Sigmoid colon (tissue), 3 donors: ENCODE data around the gene TNFSF18.

Experiments
- CTCF ChIP-seq, 4 experiments: fragments of 450-650 bp in 3 of 4; fragments of 200-600 bp in 1 of 4; IDR thresholded peaks; one replicate each; pipeline ENCODE4 v1.5.1; 2016 to 2019; ENCODE audit warnings: antibody characterized with exemption in 4 of 4, mild to moderate bottlenecking in 3 of 4, moderate library complexity in 2 of 4
- POLR2A ChIP-seq, 2 donors: fragments of 450-650 bp; IDR thresholded peaks; one replicate each; pipeline ENCODE4 v1.6.1; 2016; ENCODE audit warnings: antibody characterized with exemption in 2 of 2, mild to moderate bottlenecking in 2 of 2, moderate library complexity in 2 of 2

GRCh38 chr1:173094541-173094940 lies 43.8 kb upstream of the TNFSF18 start:
- TF ChIP-seq CTCF (IDR thresholded peaks at IDR 0.05) (no peak), POLR2A (IDR thresholded peaks at IDR 0.05) (no peak)
